ENCODE measurements around the gene SAG. TPM values are rescaled to one million over a fixed set of nuclear protein-coding genes. Genes with fewer than 3 reads are reported as not detected.

SAG gene
- total RNA-seq (2022; extraction: Qiagen RNA extraction; ENCODE audit: low read depth) = 0.02 TPM in 1 of 5 replicates, not detected in the others

DNA sequence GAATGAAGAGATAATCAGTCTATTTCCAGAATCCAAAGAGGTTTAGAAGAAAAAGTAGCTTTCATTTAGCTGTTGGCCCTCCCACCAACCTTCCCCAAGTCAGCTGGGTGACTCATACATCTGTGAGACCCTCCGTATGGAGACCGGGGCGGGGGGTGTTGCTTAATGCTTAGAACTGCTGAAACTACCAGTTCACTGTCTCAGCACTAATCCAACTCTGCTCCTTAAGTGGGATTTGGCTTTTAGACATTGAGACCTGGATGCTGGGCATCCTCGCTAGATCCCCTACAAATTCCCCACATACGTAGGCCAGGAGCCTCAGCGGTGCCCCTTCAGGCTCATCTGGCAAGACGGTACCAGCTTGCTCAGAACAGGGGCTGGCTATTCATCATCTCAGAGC is at the start of gene SAG:
TSS of gene SAG (plus strand) at position 252 of the 400 bp plus-strand sequence. CDS start 1,374 bp downstream, outside the sequence.

DNA sequence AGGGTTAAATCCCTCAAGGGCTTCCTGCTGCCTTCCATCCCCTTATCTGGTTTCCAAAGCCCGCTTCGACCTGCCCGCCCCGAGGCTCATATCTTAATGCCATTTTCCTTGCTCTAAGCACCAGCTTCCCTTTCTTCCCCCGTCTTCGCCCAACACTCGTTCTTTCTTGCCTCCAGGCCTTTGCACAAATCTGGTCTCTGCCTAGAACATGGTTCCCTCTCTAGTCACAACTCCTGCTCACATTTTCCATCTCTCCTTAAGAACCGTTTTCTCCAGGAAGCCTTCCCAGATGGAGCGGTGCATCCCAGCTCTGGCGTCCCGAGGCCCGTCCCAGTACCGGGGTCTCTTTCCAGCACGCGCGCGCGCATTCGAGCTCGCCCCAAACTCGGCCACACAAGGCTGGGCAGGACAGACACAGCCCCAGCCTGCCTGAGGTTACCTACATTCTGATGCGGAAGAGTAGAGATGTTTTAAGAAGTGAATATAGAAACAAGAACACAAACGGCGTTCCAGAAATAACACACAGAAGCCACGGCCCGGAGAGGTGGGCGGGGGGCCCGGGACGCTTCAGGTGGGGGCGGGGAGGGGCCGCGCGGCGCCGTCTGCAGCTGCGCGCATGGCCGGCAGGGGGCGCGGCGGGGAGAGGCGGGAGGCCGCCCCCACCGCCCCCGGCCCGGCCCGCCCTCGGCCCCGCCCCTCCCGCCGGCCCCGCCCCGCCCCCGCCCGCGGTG is 46.3 kb downstream of the SAG start, which contains the start of gene DGKD:
TSS of gene DGKD (plus strand) at position 726 of the 731 bp plus-strand sequence. CDS start 25 bp downstream, outside the sequence.

Other genes with a start within 250 kb of the SAG start
- gene INPP5D, start 247.5 kb upstream of the SAG start, total RNA-seq (2022; extraction: Qiagen RNA extraction; ENCODE audit: low read depth) = 0.35 to 0.88 TPM (median 0.50 TPM) in 5 replicates
- 37.5 to 48.4 TPM (median 44.9 TPM) in 5 replicates for gene ATG16L1, start 56.1 kb upstream of the SAG start, total RNA-seq (2022; extraction: Qiagen RNA extraction; ENCODE audit: low read depth)
- gene DGKD, start 46.7 kb downstream of the SAG start, total RNA-seq (2022; extraction: Qiagen RNA extraction; ENCODE audit: low read depth) = 78.7 to 107 TPM (median 96.2 TPM) in 5 replicates

Data from A549 treated with GW870086 at 1 μM for 4 hours (cell line).